Loucy (cell line): ENCODE data around the gene PLEKHA4.

Experiments used
- H2AFZ ChIP-seq: fragments of 200-600 bp; sonication (generic); 2 replicates; pipeline ENCODE4 v1.6.0; 2016; ENCODE audit warnings: antibody characterized with exemption, mild to moderate bottlenecking, low read length, moderate library complexity
- H3F3A ChIP-seq: fragments of 200-600 bp; 2 replicates; pipeline ENCODE4 v1.6.0; 2016; ENCODE audit warnings: antibody characterized with exemption, low read depth, mild to moderate bottlenecking
- H3K27me3 ChIP-seq: fragments of 200-600 bp; sonication (generic); 2 replicates; pipeline ENCODE4 v1.6.1; 2014; ENCODE audit warnings: low read length, mild to moderate bottlenecking; ENCODE audit not compliant: insufficient read depth, poor library complexity, severe bottlenecking
- H3K36me3 ChIP-seq: fragments of 200-600 bp; sonication (generic); 2 replicates; pipeline ENCODE4 v1.6.1; 2016; ENCODE audit warnings: low read length; ENCODE audit not compliant: insufficient read depth
- H3K4me1 ChIP-seq: fragments of 200-600 bp; sonication (generic); 2 replicates; pipeline ENCODE4 v1.5.1; 2014; ENCODE audit warnings: low read length, mild to moderate bottlenecking; ENCODE audit not compliant: insufficient read depth, poor library complexity, severe bottlenecking
- H3K4me2 ChIP-seq: fragments of 200-600 bp; sonication (generic); 2 replicates; pipeline ENCODE4 v1.6.0; 2014; ENCODE audit warnings: antibody characterized with exemption, low read length, low read depth, mild to moderate bottlenecking; ENCODE audit not compliant: poor library complexity, severe bottlenecking
- H3K4me3 ChIP-seq: fragments of 200-600 bp; sonication (generic); 2 replicates; pipeline ENCODE4 v1.5.1; 2014; ENCODE audit warnings: low read length, mild to moderate bottlenecking, mixed read lengths; ENCODE audit not compliant: poor library complexity, severe bottlenecking
- H3K79me2 ChIP-seq: fragments of 200-600 bp; sonication (generic); 2 replicates; pipeline ENCODE4 v1.6.1; 2014; ENCODE audit warnings: low read length; ENCODE audit not compliant: insufficient read depth
- H3K9ac ChIP-seq: fragments of 200-600 bp; sonication (generic); 2 replicates; pipeline ENCODE4 v1.6.0; 2014; ENCODE audit warnings: mild to moderate bottlenecking, low read depth, low read length, moderate library complexity; ENCODE audit not compliant: poor library complexity, severe bottlenecking
- H3K9me2 ChIP-seq: fragments of 200-600 bp; sonication (generic); replicated peaks from 2 replicates; pipeline ENCODE4 v1.6.1; 2016; ENCODE audit warnings: low read depth, low read length, mixed read lengths
- H3K9me3 ChIP-seq: fragments of 200-600 bp; sonication (generic); 2 replicates; pipeline ENCODE4 v1.6.1; 2014; ENCODE audit warnings: mild to moderate bottlenecking, antibody characterized with exemption, low read length, low read depth; ENCODE audit not compliant: insufficient read depth
- H4K20me1 ChIP-seq: fragments of 200-600 bp; sonication (generic); 2 replicates; pipeline ENCODE4 v1.6.0; 2014; ENCODE audit warnings: antibody characterized with exemption, low read length, mild to moderate bottlenecking; ENCODE audit not compliant: insufficient read depth, poor library complexity, severe bottlenecking
- CTCF ChIP-seq: fragments of 200-600 bp; sonication (generic); conservative IDR thresholded peaks from 2 replicates; pipeline ENCODE4 v1.5.1; 2014; ENCODE audit warnings: mild to moderate bottlenecking, antibody characterized with exemption, low read length
- EZH2phosphoT487 ChIP-seq: fragments of 200-600 bp; IDR thresholded peaks from 2 replicates; pipeline ENCODE4 v1.6.1; 2018; ENCODE audit warnings: antibody characterized with exemption, mild to moderate bottlenecking, moderate library complexity, borderline replicate concordance

The PLEKHA4 gene

GRCh38 chr19:48833049-48833448, 35.4 kb downstream of the PLEKHA4 start:
- H3K4me1 ChIP-seq = peaks cover 16% of the 10 kb centered on the region
- H3F3A ChIP-seq = no peaks in the 10 kb centered on the region
- no peak overlapping the region for H3K4me3 ChIP-seq
- no peaks in the 10 kb centered on the region for H3K9me3 ChIP-seq
- H4K20me1 ChIP-seq = no peaks in the 10 kb centered on the region
- no peak for TF ChIP-seq CTCF
- TF ChIP-seq EZH2phosphoT487 = no peak
- no peaks in the 10 kb centered on the region for H3K27me3 ChIP-seq
- H3K36me3 ChIP-seq = no peaks in the 10 kb centered on the region
- no peak overlapping the region for H2AFZ ChIP-seq
- no peak overlapping the region for H3K4me2 ChIP-seq
- no peaks in the 10 kb centered on the region for H3K79me2 ChIP-seq
- H3K9ac ChIP-seq = no peak overlapping the region
- H3K9me2 ChIP-seq = no peaks in the 10 kb centered on the region

GRCh38 chr19:48830965-48831364, 37.5 kb downstream of the PLEKHA4 start:
- H3K4me2 ChIP-seq = no peak overlapping the region
- no peaks in the 10 kb centered on the region for H3K27me3 ChIP-seq
- H3K36me3 ChIP-seq = no peaks in the 10 kb centered on the region
- H3K4me3 ChIP-seq = no peak overlapping the region
- no peaks in the 10 kb centered on the region for H4K20me1 ChIP-seq
- no peaks in the 10 kb centered on the region for H3K9me2 ChIP-seq
- no peak overlapping the region for H3K9ac ChIP-seq
- no peaks in the 10 kb centered on the region for H3K79me2 ChIP-seq
- H2AFZ ChIP-seq = no peak overlapping the region
- TF ChIP-seq CTCF (no peak), EZH2phosphoT487 (no peak)
- no peaks in the 10 kb centered on the region for H3K9me3 ChIP-seq
- peaks cover 2% of the 10 kb centered on the region for H3K4me1 ChIP-seq
- H3F3A ChIP-seq = no peaks in the 10 kb centered on the region

- H4K20me1 ChIP-seq = no peaks in the 10 kb centered on the region
- H3K9me2 ChIP-seq = no peaks in the 10 kb centered on the region
- no peak overlapping the region for H3K4me2 ChIP-seq
- TF ChIP-seq EZH2phosphoT487 (no peak), CTCF (no peak)
- no peaks in the 10 kb centered on the region for H3F3A ChIP-seq
- no peaks in the 10 kb centered on the region for H3K27me3 ChIP-seq
- H3K79me2 ChIP-seq = no peaks in the 10 kb centered on the region
- no peak overlapping the region for H2AFZ ChIP-seq
- H3K9me3 ChIP-seq = no peaks in the 10 kb centered on the region
- no peak overlapping the region for H3K4me3 ChIP-seq
- H3K36me3 ChIP-seq = no peaks in the 10 kb centered on the region
- H3K9ac ChIP-seq = no peak overlapping the region
- H3K4me1 ChIP-seq = no peaks in the 10 kb centered on the region
Measured at GRCh38 chr19:48830088-48830487, 38.3 kb downstream of the PLEKHA4 start.
